ENCODE results near the gene ZNF467.

- TF ChIP-seq EZH2 (IDR thresholded peaks at IDR 0.05; ENCODE audit: borderline replicate concordance, low read depth, low read length, severe bottlenecking) (no peak), CTCF (IDR thresholded peaks at IDR 0.05; ENCODE audit: borderline replicate concordance, extremely low read depth, low read length, poor library complexity, severe bottlenecking) (no peak)
These were observed 18.8 kb upstream of the ZNF467 start for GRCh38 chr7:149792220-149792595.
